RCC 7860 (cell line): ENCODE measurements around the gene AMZ2.
"Not testable (repeated sequence)": the region's sequence is repeated elsewhere in the genome, so short reads cannot be mapped to it uniquely, and the experiment has no call there.

Experiments
- DNase-seq: peaks from one replicate; pipeline ENCODE4 v3.0.0-alpha.2; 2015; ENCODE audit warnings: low spot score
- FAIRE-seq: peaks from 2 replicates; lab custom pipeline; 2012; peaks lifted over from hg19 to GRCh38; lab: Jason Lieb, UNC

AMZ2 gene

GRCh38 chr17:68220186-68220585, 27.7 kb upstream of the AMZ2 start:
- not testable (repeated sequence) for DNase-seq, FAIRE-seq

GRCh38 chr17:68220786-68221185, 27.1 kb upstream of the AMZ2 start:
- DNase-seq, FAIRE-seq: not testable (repeated sequence)

- FAIRE-seq (no peak), DNase-seq (no peak)
Measured at GRCh38 chr17:68221786-68222185, 26.1 kb upstream of the AMZ2 start.

- FAIRE-seq (no peak), DNase-seq (no peak)
Measured at GRCh38 chr17:68222606-68223005, 25.2 kb upstream of the AMZ2 start.

- FAIRE-seq: not testable (repeated sequence)
Measured at GRCh38 chr17:68225055-68225454, 22.8 kb upstream of the AMZ2 start.

GRCh38 chr17:68228039-68228680, 19.7 kb upstream of the AMZ2 start:
- DNase-seq, FAIRE-seq: not testable (repeated sequence)

More at GRCh38 chr17:68225055-68225454, 22.8 kb upstream of the AMZ2 start:
- DNase-seq: not testable (repeated sequence)

- FAIRE-seq (no peak), DNase-seq (no peak)
Measured at GRCh38 chr17:68228817-68229570, 18.8 kb upstream of the AMZ2 start.

GRCh38 chr17:68229619-68230018, 18.2 kb upstream of the AMZ2 start:
- no peak for DNase-seq
- FAIRE-seq: no peak

GRCh38 chr17:68231131-68231530, 16.7 kb upstream of the AMZ2 start:
- DNase-seq, FAIRE-seq: not testable (repeated sequence)

GRCh38 chr17:68231541-68231940, 16.3 kb upstream of the AMZ2 start:
- no peak for FAIRE-seq

GRCh38 chr17:68232741-68233140, 15.1 kb upstream of the AMZ2 start:
- DNase-seq, FAIRE-seq: not testable (repeated sequence)

More at GRCh38 chr17:68231541-68231940, 16.3 kb upstream of the AMZ2 start:
- DNase-seq: no peak

GRCh38 chr17:68234726-68235335, 13.0 kb upstream of the AMZ2 start:
- FAIRE-seq (peak; percentile 83), DNase-seq (peak; percentile 85)

GRCh38 chr17:68235336-68235791, 12.5 kb upstream of the AMZ2 start:
- DNase-seq, FAIRE-seq: not testable (repeated sequence)

GRCh38 chr17:68237369-68238163, 10.3 kb upstream of the AMZ2 start:
- not testable (repeated sequence) for DNase-seq, FAIRE-seq

GRCh38 chr17:68238164-68238870, 9.5 kb upstream of the AMZ2 start:
- DNase-seq (no peak), FAIRE-seq (no peak)

GRCh38 chr17:68238871-68239253, 9.0 kb upstream of the AMZ2 start:
- no peak for DNase-seq
- FAIRE-seq: no peak

GRCh38 chr17:68239632-68240366, 8.0 kb upstream of the AMZ2 start:
- FAIRE-seq (no peak), DNase-seq (no peak)

GRCh38 chr17:68246271-68247028, 1.4 kb upstream of the AMZ2 start:
- DNase-seq (no peak), FAIRE-seq (no peak)
